DND-41 (cell line): ENCODE results near the gene ANAPC5.

ENCODE experiments used
- CTCF ChIP-seq: IDR thresholded peaks from 2 replicates; pipeline ENCODE4 v1.5.1; 2012; ENCODE audit warnings: borderline replicate concordance, low read length, moderate library complexity, mild to moderate bottlenecking; ENCODE audit not compliant: poor library complexity, severe bottlenecking; ENCODE audit errors: extremely low read depth
- EZH2 ChIP-seq: IDR thresholded peaks from 3 replicates; pipeline ENCODE4 v1.6.1; 2012; ENCODE audit warnings: borderline replicate concordance, low read depth, mild to moderate bottlenecking, moderate library complexity, low read length, inconsistent platforms; ENCODE audit not compliant: severe bottlenecking

- TF ChIP-seq CTCF (no peak), EZH2 (no peak)
These were observed 45.3 kb upstream of the ANAPC5 start for GRCh38 chr12:121397521-121397920.
